ENCODE data around the gene DMBX1. TPM values are rescaled to one million over a fixed set of nuclear protein-coding genes. Genes with fewer than 3 reads are reported as not detected.
A peak's percentile ranks its signal among the peaks of the same experiment; 100 is the strongest.

The DMBX1 gene
- total and polyA plus RNA-seq, 9 of the 15 experiments (the other 6 are each of a cell fraction or from before 2014, with no cell fraction given): 0.25 to 4.3 (median 1.0) TPM

- TF ChIP-seq, protein P1, sequence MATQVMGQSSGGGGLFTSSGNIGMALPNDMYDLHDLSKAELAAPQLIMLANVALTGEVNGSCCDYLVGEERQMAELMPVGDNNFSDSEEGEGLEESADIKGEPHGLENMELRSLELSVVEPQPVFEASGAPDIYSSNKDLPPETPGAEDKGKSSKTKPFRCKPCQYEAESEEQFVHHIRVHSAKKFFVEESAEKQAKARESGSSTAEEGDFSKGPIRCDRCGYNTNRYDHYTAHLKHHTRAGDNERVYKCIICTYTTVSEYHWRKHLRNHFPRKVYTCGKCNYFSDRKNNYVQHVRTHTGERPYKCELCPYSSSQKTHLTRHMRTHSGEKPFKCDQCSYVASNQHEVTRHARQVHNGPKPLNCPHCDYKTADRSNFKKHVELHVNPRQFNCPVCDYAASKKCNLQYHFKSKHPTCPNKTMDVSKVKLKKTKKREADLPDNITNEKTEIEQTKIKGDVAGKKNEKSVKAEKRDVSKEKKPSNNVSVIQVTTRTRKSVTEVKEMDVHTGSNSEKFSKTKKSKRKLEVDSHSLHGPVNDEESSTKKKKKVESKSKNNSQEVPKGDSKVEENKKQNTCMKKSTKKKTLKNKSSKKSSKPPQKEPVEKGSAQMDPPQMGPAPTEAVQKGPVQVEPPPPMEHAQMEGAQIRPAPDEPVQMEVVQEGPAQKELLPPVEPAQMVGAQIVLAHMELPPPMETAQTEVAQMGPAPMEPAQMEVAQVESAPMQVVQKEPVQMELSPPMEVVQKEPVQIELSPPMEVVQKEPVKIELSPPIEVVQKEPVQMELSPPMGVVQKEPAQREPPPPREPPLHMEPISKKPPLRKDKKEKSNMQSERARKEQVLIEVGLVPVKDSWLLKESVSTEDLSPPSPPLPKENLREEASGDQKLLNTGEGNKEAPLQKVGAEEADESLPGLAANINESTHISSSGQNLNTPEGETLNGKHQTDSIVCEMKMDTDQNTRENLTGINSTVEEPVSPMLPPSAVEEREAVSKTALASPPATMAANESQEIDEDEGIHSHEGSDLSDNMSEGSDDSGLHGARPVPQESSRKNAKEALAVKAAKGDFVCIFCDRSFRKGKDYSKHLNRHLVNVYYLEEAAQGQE (IDR thresholded peaks at IDR 0.05; ENCODE audit: borderline replicate concordance): peak; percentile 53; the same call in 1 of the 2 replicates
- TF ChIP-seq, protein P1 (CRISPR knock-in tag; IDR thresholded peaks at IDR 0.05; ENCODE audit: low read depth): peak; percentile 32; the same call in 1 of the 2 replicates
- no peak for TF ChIP-seq ZNF764 (CRISPR knock-in tag; IDR thresholded peaks at IDR 0.05; ENCODE audit: low read depth)
- peak; percentile 72 for TF ChIP-seq NFE2 (IDR thresholded peaks at IDR 0.05; ENCODE audit: low read depth)
- peak; percentile 79 for TF ChIP-seq CREM (IDR thresholded peaks at IDR 0.05; ENCODE audit: low read depth)
- no peak for TF ChIP-seq KLF10 (CRISPR knock-in tag; IDR thresholded peaks at IDR 0.05)
- peak; percentile 98 for TF ChIP-seq LEF1 (IDR thresholded peaks at IDR 0.05)
- no peak for TF ChIP-seq RBM15 (IDR thresholded peaks at IDR 0.05; ENCODE audit: insufficient read depth, low read length)
- TF ChIP-seq, protein P2, sequence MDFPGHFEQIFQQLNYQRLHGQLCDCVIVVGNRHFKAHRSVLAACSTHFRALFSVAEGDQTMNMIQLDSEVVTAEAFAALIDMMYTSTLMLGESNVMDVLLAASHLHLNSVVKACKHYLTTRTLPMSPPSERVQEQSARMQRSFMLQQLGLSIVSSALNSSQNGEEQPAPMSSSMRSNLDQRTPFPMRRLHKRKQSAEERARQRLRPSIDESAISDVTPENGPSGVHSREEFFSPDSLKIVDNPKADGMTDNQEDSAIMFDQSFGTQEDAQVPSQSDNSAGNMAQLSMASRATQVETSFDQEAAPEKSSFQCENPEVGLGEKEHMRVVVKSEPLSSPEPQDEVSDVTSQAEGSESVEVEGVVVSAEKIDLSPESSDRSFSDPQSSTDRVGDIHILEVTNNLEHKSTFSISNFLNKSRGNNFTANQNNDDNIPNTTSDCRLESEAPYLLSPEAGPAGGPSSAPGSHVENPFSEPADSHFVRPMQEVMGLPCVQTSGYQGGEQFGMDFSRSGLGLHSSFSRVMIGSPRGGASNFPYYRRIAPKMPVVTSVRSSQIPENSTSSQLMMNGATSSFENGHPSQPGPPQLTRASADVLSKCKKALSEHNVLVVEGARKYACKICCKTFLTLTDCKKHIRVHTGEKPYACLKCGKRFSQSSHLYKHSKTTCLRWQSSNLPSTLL (IDR thresholded peaks at IDR 0.05): peak; percentile 97
- TF ChIP-seq SAFB (IDR thresholded peaks at IDR 0.05; ENCODE audit: borderline replicate concordance, low read depth, low read length): no peak
- TF ChIP-seq, protein P3, sequence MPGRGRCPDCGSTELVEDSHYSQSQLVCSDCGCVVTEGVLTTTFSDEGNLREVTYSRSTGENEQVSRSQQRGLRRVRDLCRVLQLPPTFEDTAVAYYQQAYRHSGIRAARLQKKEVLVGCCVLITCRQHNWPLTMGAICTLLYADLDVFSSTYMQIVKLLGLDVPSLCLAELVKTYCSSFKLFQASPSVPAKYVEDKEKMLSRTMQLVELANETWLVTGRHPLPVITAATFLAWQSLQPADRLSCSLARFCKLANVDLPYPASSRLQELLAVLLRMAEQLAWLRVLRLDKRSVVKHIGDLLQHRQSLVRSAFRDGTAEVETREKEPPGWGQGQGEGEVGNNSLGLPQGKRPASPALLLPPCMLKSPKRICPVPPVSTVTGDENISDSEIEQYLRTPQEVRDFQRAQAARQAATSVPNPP (IDR thresholded peaks at IDR 0.05; ENCODE audit: borderline replicate concordance, insufficient read depth, insufficient read length): no peak
- TF ChIP-seq ZKSCAN8 (CRISPR knock-in tag; IDR thresholded peaks at IDR 0.05): no peak; the same call in 1 of the 2 replicates
- TF ChIP-seq HMG20A (CRISPR knock-in tag; conservative IDR thresholded peaks at IDR 0.05): no peak
- peak; percentile 82 for TF ChIP-seq ESRRA (IDR thresholded peaks at IDR 0.05; ENCODE audit: borderline replicate concordance, low read depth)
- TF ChIP-seq, protein P4, sequence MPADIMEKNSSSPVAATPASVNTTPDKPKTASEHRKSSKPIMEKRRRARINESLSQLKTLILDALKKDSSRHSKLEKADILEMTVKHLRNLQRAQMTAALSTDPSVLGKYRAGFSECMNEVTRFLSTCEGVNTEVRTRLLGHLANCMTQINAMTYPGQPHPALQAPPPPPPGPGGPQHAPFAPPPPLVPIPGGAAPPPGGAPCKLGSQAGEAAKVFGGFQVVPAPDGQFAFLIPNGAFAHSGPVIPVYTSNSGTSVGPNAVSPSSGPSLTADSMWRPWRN (IDR thresholded peaks at IDR 0.05; ENCODE audit: low read depth): peak; percentile 93
- TF ChIP-seq NEUROD1 (IDR thresholded peaks at IDR 0.05; ENCODE audit: borderline replicate concordance, low read depth, low read length, partially characterized antibody): peak; percentile 90
Observed at GRCh38 chr1:46522184-46522968, 32.7 kb downstream of the DMBX1 start (continued).
